Ectodermal cell (in vitro differentiated cells): ENCODE data around the gene PDE10A.
"Not testable (repeated sequence)": the region's sequence is repeated elsewhere in the genome, so short reads cannot be mapped to it uniquely, and the experiment has no call there.

Experiments used
- H3K27ac ChIP-seq: 2 replicates; pipeline ENCODE4 v1.7.0; 2013; ENCODE audit warnings: mild to moderate bottlenecking, low read depth, low read length; ENCODE audit not compliant: insufficient read depth, poor library complexity, severe bottlenecking
- H3K27me3 ChIP-seq: 2 replicates; pipeline ENCODE4 v1.7.0; 2013; ENCODE audit warnings: mild to moderate bottlenecking, low read length; ENCODE audit not compliant: insufficient read depth, control insufficient read depth, poor library complexity, severe bottlenecking
- H3K36me3 ChIP-seq: one replicate; pipeline ENCODE4 v1.7.0; 2013; ENCODE audit warnings: low read length; ENCODE audit not compliant: control insufficient read depth, insufficient read depth
- H3K4me1 ChIP-seq: one replicate; pipeline ENCODE4 v1.7.0; 2013; ENCODE audit warnings: low read length; ENCODE audit not compliant: control insufficient read depth, insufficient read depth
- H3K4me3 ChIP-seq: 2 replicates; pipeline ENCODE4 v1.7.0; 2013; ENCODE audit warnings: low read depth, low read length, control low read depth; ENCODE audit not compliant: insufficient read depth
- H3K9me3 ChIP-seq: 2 replicates; pipeline ENCODE4 v1.7.0; 2013; ENCODE audit warnings: mild to moderate bottlenecking, low read length, moderate library complexity; ENCODE audit not compliant: control insufficient read depth
- WGBS, 2 experiments: methylation state at CpG; one replicate each; pipeline ENCODE4 v1.1.7; 2013; ENCODE audit warnings: missing lambda C conversion rate in 2 of 2; 5-methylcytosine and 5-hydroxymethylcytosine counted together

PDE10A gene

GRCh38 chr6:165556116-165556843, 106.8 kb downstream of the PDE10A start:
- no peak overlapping the region for H3K4me3 ChIP-seq

GRCh38 chr6:165554644-165555043, 108.4 kb downstream of the PDE10A start:
- not testable (repeated sequence) for H3K9me3 ChIP-seq, H3K36me3 ChIP-seq, H3K27me3 ChIP-seq, H3K4me3 ChIP-seq, H3K27ac ChIP-seq, H3K4me1 ChIP-seq
- 95 to 97% methylated on average over 2 to 3 of the region's 3 CpGs for WGBS, 2 experiments

More at GRCh38 chr6:165556116-165556843, 106.8 kb downstream of the PDE10A start:
- Histone ChIP-seq H3K27ac (no peak overlapping the region), H3K4me1 (no peaks in the 10 kb centered on the region), H3K36me3 (no peaks in the 10 kb centered on the region), H3K27me3 (no peaks in the 10 kb centered on the region), H3K9me3 (no peaks in the 10 kb centered on the region)
- WGBS, 2 experiments, result 90 to 91% methylated on average over 3 of the region's 3 CpGs

GRCh38 chr6:165552248-165552736, 110.7 kb downstream of the PDE10A start:
- H3K4me3 ChIP-seq, result no peak overlapping the region
- 91% methylated on average over 5 of the region's 5 CpGs for WGBS, 2 experiments

GRCh38 chr6:165551828-165552227, 111.2 kb downstream of the PDE10A start:
- Histone ChIP-seq H3K36me3 (no peaks in the 10 kb centered on the region), H3K4me3 (no peak overlapping the region), H3K9me3 (no peaks in the 10 kb centered on the region), H3K27me3 (no peaks in the 10 kb centered on the region), H3K4me1 (no peaks in the 10 kb centered on the region), H3K27ac (no peak overlapping the region)
- 85 to 92% methylated on average over 3 of the region's 3 CpGs for WGBS, 2 experiments

More at GRCh38 chr6:165552248-165552736, 110.7 kb downstream of the PDE10A start:
- H3K36me3 ChIP-seq, result no peaks in the 10 kb centered on the region
- no peaks in the 10 kb centered on the region for H3K9me3 ChIP-seq
- no peaks in the 10 kb centered on the region for H3K4me1 ChIP-seq
- H3K27me3 ChIP-seq, result no peaks in the 10 kb centered on the region
- H3K27ac ChIP-seq, result no peak overlapping the region

GRCh38 chr6:165548450-165548849, 114.6 kb downstream of the PDE10A start:
- 90 to 96% methylated on average over 1 to 2 of the region's 2 CpGs for WGBS, 2 experiments
- Histone ChIP-seq H3K27me3 (no peaks in the 10 kb centered on the region), H3K27ac (no peak overlapping the region), H3K4me3 (no peak overlapping the region), H3K36me3 (no peaks in the 10 kb centered on the region), H3K4me1 (no peaks in the 10 kb centered on the region), H3K9me3 (no peaks in the 10 kb centered on the region)

GRCh38 chr6:165545806-165546205, 117.2 kb downstream of the PDE10A start:
- no peaks in the 10 kb centered on the region for H3K9me3 ChIP-seq
- no peaks in the 10 kb centered on the region for H3K27me3 ChIP-seq
- 83 to 100% methylated on average over 1 of the region's 2 CpGs for WGBS, 2 experiments
- H3K36me3 ChIP-seq, result no peaks in the 10 kb centered on the region
- H3K4me3 ChIP-seq, result no peak overlapping the region
- no peaks in the 10 kb centered on the region for H3K4me1 ChIP-seq
- H3K27ac ChIP-seq, result no peak overlapping the region

GRCh38 chr6:165543781-165544180, 119.3 kb downstream of the PDE10A start:
- 89 to 100% methylated on average over 3 of the region's 4 CpGs for WGBS, 2 experiments
- Histone ChIP-seq H3K4me3 (no peak overlapping the region), H3K9me3 (no peaks in the 10 kb centered on the region), H3K27me3 (no peaks in the 10 kb centered on the region), H3K27ac (no peak overlapping the region), H3K4me1 (no peaks in the 10 kb centered on the region), H3K36me3 (no peaks in the 10 kb centered on the region)

GRCh38 chr6:165536911-165537310, 126.1 kb downstream of the PDE10A start:
- H3K4me1 ChIP-seq, result no peaks in the 10 kb centered on the region
- H3K4me3 ChIP-seq, result no peak overlapping the region
- H3K27me3 ChIP-seq, result no peaks in the 10 kb centered on the region
- WGBS, 2 experiments, result 90 to 97% methylated on average over 2 of the region's 4 CpGs
- no peaks in the 10 kb centered on the region for H3K36me3 ChIP-seq
- H3K27ac ChIP-seq, result no peak overlapping the region
- H3K9me3 ChIP-seq, result no peaks in the 10 kb centered on the region

GRCh38 chr6:165519316-165519715, 143.7 kb downstream of the PDE10A start:
- H3K27ac ChIP-seq, result no peak overlapping the region
- no peaks in the 10 kb centered on the region for H3K9me3 ChIP-seq
- H3K27me3 ChIP-seq, result no peaks in the 10 kb centered on the region
- H3K4me3 ChIP-seq, result no peak overlapping the region
- 81 to 82% methylated on average over 2 of the region's 3 CpGs for WGBS, 2 experiments
- no peaks in the 10 kb centered on the region for H3K36me3 ChIP-seq
- no peaks in the 10 kb centered on the region for H3K4me1 ChIP-seq

GRCh38 chr6:165515963-165516624, 146.9 kb downstream of the PDE10A start:
- Histone ChIP-seq H3K27me3 (no peaks in the 10 kb centered on the region), H3K9me3 (no peaks in the 10 kb centered on the region), H3K27ac (no peak overlapping the region), H3K36me3 (no peaks in the 10 kb centered on the region), H3K4me3 (no peak overlapping the region), H3K4me1 (no peaks in the 10 kb centered on the region)
- 94 to 97% methylated on average over 4 to 5 of the region's 6 CpGs for WGBS, 2 experiments
